Tibial nerve (tissue), 4 donors: ENCODE data around the gene GALNT18. TPM values are rescaled to one million over a fixed set of nuclear protein-coding genes. Genes with fewer than 3 reads are reported as not detected.

Experiments
- DNase-seq, 2 donors: peaks; one replicate each; pipeline ENCODE4 v3.0.0-alpha.2; 2019; ENCODE audit warnings: low spot score in 2 of 2
- H3K27ac ChIP-seq, 4 donors: fragments of 200-600 bp; sonication (generic) in 3 of 4; one replicate each; pipeline ENCODE4 v1.5.1; 2017 to 2019; ENCODE audit warnings: mild to moderate bottlenecking in 1 of 4
- H3K27me3 ChIP-seq, 2 donors: fragments of 200-600 bp; sonication (generic) in 1 of 2; one replicate each; pipeline versions ENCODE4 v1.5.1 to v1.6.0; 2017 to 2019
- H3K36me3 ChIP-seq, 3 donors: fragments of 200-600 bp; sonication (generic); one replicate each; pipeline ENCODE4 v1.5.1; 2018 to 2019
- H3K4me1 ChIP-seq, 4 donors: fragments of 200-600 bp; sonication (generic) in 3 of 4; one replicate each; pipeline ENCODE4 v1.5.1; 2017 to 2019
- H3K4me3 ChIP-seq, 4 donors: fragments of 200-600 bp; sonication (generic) in 3 of 4; one replicate each; pipeline ENCODE4 v1.5.1; 2017 to 2019; ENCODE audit warnings: mild to moderate bottlenecking in 1 of 4, moderate library complexity in 1 of 4
- H3K9me3 ChIP-seq, 4 donors: fragments of 200-600 bp; sonication (generic) in 3 of 4; one replicate each; pipeline ENCODE4 v1.5.1; 2017 to 2019
- CTCF ChIP-seq, 5 experiments: fragments of 200-600 bp in 3 of 5; fragments of 450-650 bp in 2 of 5; sonication (generic) in 3 of 5; IDR thresholded peaks; one replicate each; pipeline ENCODE4 v1.5.1; 2016 to 2019; ENCODE audit warnings: antibody characterized with exemption in 5 of 5, mild to moderate bottlenecking in 3 of 5, moderate library complexity in 2 of 5
- EP300 ChIP-seq, 2 donors: sonication (generic); formaldehyde crosslinking; IDR thresholded peaks; one replicate each; pipeline ENCODE4 v1.6.1; 2017; ENCODE audit warnings: antibody characterized with exemption in 2 of 2, mild to moderate bottlenecking in 1 of 2
- POLR2A ChIP-seq, 2 donors: fragments of 450-650 bp; IDR thresholded peaks; one replicate each; pipeline ENCODE4 v1.6.1; 2017; ENCODE audit warnings: antibody characterized with exemption in 2 of 2, mild to moderate bottlenecking in 2 of 2, moderate library complexity in 2 of 2
- WGBS, 2 donors: methylation state at CpG; one replicate each; pipeline ENCODE4 v1.1.5; 2018; 5-methylcytosine and 5-hydroxymethylcytosine counted together
- total RNA-seq, 4 donors: library from RNA; depleted of rRNA; stranded (reverse); fragments of >200 nt; gene quantifications; one replicate each; pipeline ENCODE4 v1.1.0, GENCODE V29; 2016

GALNT18 gene
- total RNA-seq, 4 donors from 2014 or later = 11.3 to 32.4 (median 23.9) TPM

GRCh38 chr11:11581481-11581880, 40.3 kb downstream of the GALNT18 start:
- no peak for DNase-seq
- H3K4me1 ChIP-seq = peaks cover 0 to 31% (median 11%) of the 10 kb centered on the region in 4 donors
- no peaks in the 10 kb centered on the region for H3K36me3 ChIP-seq
- no peaks in the 10 kb centered on the region for H3K27me3 ChIP-seq
- no peaks in the 10 kb centered on the region for H3K9me3 ChIP-seq
- H3K27ac ChIP-seq = no peak overlapping the region
- no peak for TF ChIP-seq EP300 (IDR thresholded peaks at IDR 0.05)
- TF ChIP-seq POLR2A (IDR thresholded peaks at IDR 0.05) = no peak
- no peak for TF ChIP-seq CTCF (IDR thresholded peaks at IDR 0.05)
- WGBS, 2 donors = 82 to 94% methylated on average over 4 of the region's 4 CpGs
- H3K4me3 ChIP-seq = no peak overlapping the region

- H3K36me3 ChIP-seq = no peaks in the 10 kb centered on the region
- DNase-seq = no peak
- peaks cover 0 to 31% (median 11%) of the 10 kb centered on the region in 4 donors for H3K4me1 ChIP-seq
These were observed 40.9 kb downstream of the GALNT18 start for GRCh38 chr11:11580841-11581411.

GRCh38 chr11:11580012-11580411, 41.8 kb downstream of the GALNT18 start:
- Histone ChIP-seq H3K4me3 (no peak overlapping the region), H3K9me3 (no peaks in the 10 kb centered on the region), H3K36me3 (no peaks in the 10 kb centered on the region), H3K27ac (no peak overlapping the region), H3K27me3 (no peaks in the 10 kb centered on the region), H3K4me1 (peaks cover 0 to 31% (median 11%) of the 10 kb centered on the region in 4 donors)
- DNase-seq = no peak
- no peak for TF ChIP-seq CTCF (IDR thresholded peaks at IDR 0.05)
- 93% methylated on average over 5 of the region's 5 CpGs for WGBS, 2 donors

More at GRCh38 chr11:11580841-11581411, 40.9 kb downstream of the GALNT18 start:
- H3K4me3 ChIP-seq = no peak overlapping the region
- WGBS, 2 donors = 42 to 53% methylated on average over 10 of the region's 10 CpGs
- no peaks in the 10 kb centered on the region for H3K27me3 ChIP-seq
- H3K27ac ChIP-seq = no peak overlapping the region
- no peaks in the 10 kb centered on the region for H3K9me3 ChIP-seq
- TF ChIP-seq CTCF (IDR thresholded peaks at IDR 0.05) (no peak), EP300 (IDR thresholded peaks at IDR 0.05) (no peak), POLR2A (IDR thresholded peaks at IDR 0.05) (no peak)

- TF ChIP-seq CTCF (IDR thresholded peaks at IDR 0.05) (no peak), POLR2A (IDR thresholded peaks at IDR 0.05) (no peak), EP300 (IDR thresholded peaks at IDR 0.05) (no peak)
- Histone ChIP-seq H3K4me1 (peaks cover 0 to 28% (median 11%) of the 10 kb centered on the region in 4 donors), H3K36me3 (no peaks in the 10 kb centered on the region), H3K27ac (no peak overlapping the region), H3K4me3 (no peak overlapping the region), H3K9me3 (no peaks in the 10 kb centered on the region), H3K27me3 (no peaks in the 10 kb centered on the region)
- no peak for DNase-seq
- WGBS, 2 donors = 88 to 93% methylated on average over 11 to 13 of the region's 13 CpGs
These were observed 42.5 kb downstream of the GALNT18 start for GRCh38 chr11:11579012-11579988.
